PC-9 (cell line): ENCODE measurements around the gene CTDSP2. TPM values are rescaled to one million over a fixed set of nuclear protein-coding genes. Genes with fewer than 3 reads are reported as not detected.

Experiments
- BruUV-seq: library from RNA; stranded (reverse); fragments of 400-500 nt; replicated peaks from 2 replicates; lab custom pipeline; 2021; lab: Mats Ljungman, UMichigan
- CTCF ChIA-PET: fragments of 300-600 bp; sonication (Branson Sonifier 250); formaldehyde crosslinking; loops from one replicate; lab custom pipeline; 2022; ENCODE audit warnings: antibody characterized with exemption; lab: Charles Lee
- POLR2A ChIA-PET: fragments of 300-600 bp; sonication (Branson Sonifier 250); formaldehyde crosslinking; loops from one replicate; lab custom pipeline; 2022; ENCODE audit warnings: antibody characterized with exemption; ENCODE audit not compliant: unreplicated experiment; lab: Charles Lee
- DNase-seq, 2 experiments: peaks; one replicate each; pipeline versions ENCODE4 v3.0.0 to v3.0.0-alpha.2; 2015 to 2022; ENCODE audit warnings: mixed read lengths in 1 of 2
- H2AFZ ChIP-seq: fragments of 200-600 bp; sonication (generic); 2 replicates; pipeline ENCODE4 v1.8.1; 2017; ENCODE audit warnings: antibody characterized with exemption
- H3F3A ChIP-seq: fragments of 200-600 bp; sonication (generic); 2 replicates; pipeline ENCODE4 v1.8.1; 2017; ENCODE audit warnings: antibody characterized with exemption, mild to moderate bottlenecking, low read depth; ENCODE audit not compliant: insufficient read depth
- H3K27ac ChIP-seq: fragments of 200-600 bp; sonication (generic); 2 replicates; pipeline ENCODE4 v1.6.1; 2016; ENCODE audit warnings: mixed run types
- H3K27me3 ChIP-seq: fragments of 200-600 bp; sonication (generic); 2 replicates; pipeline ENCODE4 v1.6.1; 2016; ENCODE audit warnings: low read depth, mixed run types; ENCODE audit not compliant: insufficient read depth
- H3K36me3 ChIP-seq: fragments of 200-600 bp; sonication (generic); 2 replicates; pipeline ENCODE4 v1.6.1; 2016; ENCODE audit warnings: low read depth, mixed run types
- H3K4me1 ChIP-seq: fragments of 200-600 bp; sonication (generic); replicated peaks from 2 replicates; pipeline ENCODE4 v1.6.1; 2016; ENCODE audit warnings: mixed run types; ENCODE audit not compliant: insufficient read depth
- H3K4me2 ChIP-seq: fragments of 200-600 bp; sonication (generic); 2 replicates; pipeline ENCODE4 v1.6.1; 2017; ENCODE audit warnings: mixed run types
- H3K4me3 ChIP-seq: fragments of 200-600 bp; sonication (generic); 2 replicates; pipeline ENCODE4 v1.6.1; 2016; ENCODE audit warnings: mixed run types
- H3K79me2 ChIP-seq: fragments of 200-600 bp; sonication (generic); 2 replicates; pipeline ENCODE4 v1.6.1; 2017; ENCODE audit warnings: low read depth, mixed run types
- H3K9me2 ChIP-seq: fragments of 200-600 bp; sonication (generic); 2 replicates; pipeline ENCODE4 v1.8.1; 2017; ENCODE audit warnings: mild to moderate bottlenecking; ENCODE audit not compliant: insufficient read depth
- H3K9me3 ChIP-seq: fragments of 200-600 bp; sonication (generic); 2 replicates; pipeline ENCODE4 v1.8.1; 2016; ENCODE audit warnings: low read depth; ENCODE audit not compliant: insufficient read depth
- H4K20me1 ChIP-seq: fragments of 200-600 bp; sonication (generic); 2 replicates; pipeline ENCODE4 v1.8.1; 2017; ENCODE audit not compliant: insufficient read depth
- CTCF ChIP-seq: fragments of 200-600 bp; sonication (generic); conservative IDR thresholded peaks from 2 replicates; pipeline ENCODE4 v1.6.1; 2017; ENCODE audit warnings: mixed run types, antibody characterized with exemption, mild to moderate bottlenecking, moderate library complexity
- EZH2 ChIP-seq: fragments of 200-600 bp; sonication (generic); IDR thresholded peaks from 2 replicates; pipeline ENCODE4 v1.8.0; 2017; ENCODE audit warnings: antibody characterized with exemption, low read depth
- intact Hi-C: fragments of 100-400 bp; cut with micrococcal nuclease; formaldehyde crosslinking; loops from one replicate; pipeline ENCODE4 v1.10.0; 2022; ENCODE audit not compliant: unreplicated experiment
- total RNA-seq: library from RNA; stranded (reverse); gene quantifications from 2 replicates; pipeline ENCODE4 v1.2.3, GENCODE V29; 2021

Gene CTDSP2
- total RNA-seq, 1 experiment from 2014 or later: 102 TPM

GRCh38 chr12:57793920-57794319, 52.6 kb downstream of the CTDSP2 start:
- intact Hi-C loops: no loop called here
- Histone ChIP-seq H2AFZ (no peak overlapping the region), H3K79me2 (no peaks in the 10 kb centered on the region; the same call in 1 of the 2 replicates), H4K20me1 (peaks cover 5% of the 10 kb centered on the region; the same call in 1 of the 2 replicates), H3K36me3 (peaks cover 50% of the 10 kb centered on the region), H3K27ac (peak overlapping the region; percentile 72), H3K4me3 (no peak overlapping the region), H3K4me1 (peaks cover 25% of the 10 kb centered on the region), H3K9me2 (no peaks in the 10 kb centered on the region), H3K4me2 (peak overlapping the region; percentile 42), H3F3A (peaks cover 33% of the 10 kb centered on the region), H3K9me3 (no peaks in the 10 kb centered on the region), H3K27me3 (no peaks in the 10 kb centered on the region)
- ChIA-PET CTCF (no interaction called here), POLR2A (no interaction called here)
- TF ChIP-seq CTCF: no peak
- TF ChIP-seq EZH2: no peak
- peak in 1 of 2 experiments; percentile 81 for DNase-seq
- BruUV-seq: no TSS peak

GRCh38 chr12:57783861-57784260, 62.7 kb downstream of the CTDSP2 start:
- H3K27ac ChIP-seq: no peak overlapping the region
- H3K4me2 ChIP-seq: peak overlapping the region; percentile 75
- intact Hi-C loops: no loop called here

GRCh38 chr12:57783466-57783801, 63.1 kb downstream of the CTDSP2 start:
- H3K79me2 ChIP-seq: peaks cover 14% of the 10 kb centered on the region
- peak overlapping the region; percentile 75 for H3K4me2 ChIP-seq
- peaks cover 10% of the 10 kb centered on the region; the same call in 1 of the 2 replicates for H3F3A ChIP-seq
- CTCF ChIA-PET: interaction anchor here (0.6 kb wide), 1 partner anchor 1121 kb away, joined by 15 read pairs; no protein-coding TSS in a partner anchor
- no peak overlapping the region for H3K27ac ChIP-seq
- DNase-seq: no peak
- H3K27me3 ChIP-seq: no peaks in the 10 kb centered on the region
- no peaks in the 10 kb centered on the region for H4K20me1 ChIP-seq
- H3K9me3 ChIP-seq: no peaks in the 10 kb centered on the region
- peak overlapping the region; percentile 90 for H2AFZ ChIP-seq
- BruUV-seq: no TSS peak
- POLR2A ChIA-PET: interaction anchor here (0.6 kb wide), 1 partner anchor 11 kb away, joined by 4 read pairs; the partner anchor contains the start of gene EEF1AKMT3
- peaks cover 26% of the 10 kb centered on the region for H3K36me3 ChIP-seq
- peak overlapping the region; percentile 96 for H3K4me3 ChIP-seq
- TF ChIP-seq CTCF: no peak
- no peak for TF ChIP-seq EZH2
- H3K9me2 ChIP-seq: no peaks in the 10 kb centered on the region
- intact Hi-C loops: no loop called here
- H3K4me1 ChIP-seq: peaks cover 8% of the 10 kb centered on the region

More at GRCh38 chr12:57783861-57784260, 62.7 kb downstream of the CTDSP2 start:
- POLR2A ChIA-PET: interaction anchor here (0.6 kb wide), 1 partner anchor 12 kb away, joined by 4 read pairs; the partner anchor contains the start of gene EEF1AKMT3
- Histone ChIP-seq H3K4me3 (no peak overlapping the region), H2AFZ (no peak overlapping the region), H3F3A (peaks cover 10% of the 10 kb centered on the region; the same call in 1 of the 2 replicates), H3K79me2 (peaks cover 14% of the 10 kb centered on the region), H3K27me3 (no peaks in the 10 kb centered on the region), H3K9me3 (no peaks in the 10 kb centered on the region), H3K9me2 (no peaks in the 10 kb centered on the region), H4K20me1 (no peaks in the 10 kb centered on the region), H3K36me3 (peaks cover 26% of the 10 kb centered on the region), H3K4me1 (peaks cover 8% of the 10 kb centered on the region)
- TF ChIP-seq CTCF (no peak), EZH2 (no peak)
- no TSS peak for BruUV-seq
- DNase-seq: no peak
- CTCF ChIA-PET: interaction anchor here (0.6 kb wide), 1 partner anchor 1121 kb away, joined by 15 read pairs; no protein-coding TSS in a partner anchor
